Neural cell (in vitro differentiated cells): ENCODE data around the gene RC3H1.

ENCODE experiments used
- EP300 ChIP-seq: fragments of 450-650 bp; conservative IDR thresholded peaks from 2 replicates; pipeline ENCODE4 v1.6.1; 2014; ENCODE audit warnings: antibody characterized with exemption, mild to moderate bottlenecking, moderate library complexity; ENCODE audit not compliant: poor library complexity, severe bottlenecking
- POLR2AphosphoS5 ChIP-seq: IDR thresholded peaks from 2 replicates; pipeline ENCODE4 v1.6.1; 2012
- RAD21 ChIP-seq: fragments of 450-650 bp; conservative IDR thresholded peaks from 2 replicates; pipeline ENCODE4 v1.6.1; 2014; ENCODE audit warnings: antibody characterized with exemption, mild to moderate bottlenecking, moderate library complexity
- TAF1 ChIP-seq: IDR thresholded peaks from 2 replicates; pipeline ENCODE4 v1.6.1; 2012; ENCODE audit warnings: low read depth
- TF ChIP-seq, protein P1 (sequence below): fragments of 450-650 bp; IDR thresholded peaks from 2 replicates; pipeline ENCODE4 v1.5.1; 2014; ENCODE audit warnings: antibody characterized with exemption, mild to moderate bottlenecking, moderate library complexity; ENCODE audit not compliant: poor library complexity, severe bottlenecking
- TF ChIP-seq, protein P2 (sequence below): IDR thresholded peaks from 2 replicates; pipeline ENCODE4 v1.6.1; 2012; ENCODE audit warnings: borderline replicate concordance

DNA sequence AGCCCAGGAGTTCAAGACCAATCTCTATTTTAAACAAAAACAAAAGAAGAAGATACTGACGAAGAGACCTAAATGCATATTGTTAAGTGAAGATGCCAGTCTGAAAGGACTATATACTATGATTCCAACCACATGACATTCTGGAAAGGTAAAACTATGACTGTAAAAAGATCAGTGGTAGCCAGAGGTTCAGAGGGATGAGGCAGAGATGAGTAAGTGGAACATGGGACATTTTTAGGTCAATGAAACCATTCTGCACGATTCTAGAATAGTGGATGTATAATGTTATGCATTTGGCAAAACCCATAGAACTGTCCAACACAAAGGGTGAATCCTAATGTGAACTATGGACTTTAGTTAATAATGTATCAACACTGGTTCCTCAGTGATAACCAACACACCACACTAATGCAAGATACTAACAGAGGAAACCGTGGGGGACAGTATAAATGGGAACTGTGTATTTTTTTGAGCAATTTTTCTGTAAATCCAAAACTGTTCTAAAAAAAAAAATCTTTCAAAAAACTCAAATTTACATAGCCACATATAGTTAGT is 8.2 kb downstream of the RC3H1 start:
- TF ChIP-seq, protein P1, sequence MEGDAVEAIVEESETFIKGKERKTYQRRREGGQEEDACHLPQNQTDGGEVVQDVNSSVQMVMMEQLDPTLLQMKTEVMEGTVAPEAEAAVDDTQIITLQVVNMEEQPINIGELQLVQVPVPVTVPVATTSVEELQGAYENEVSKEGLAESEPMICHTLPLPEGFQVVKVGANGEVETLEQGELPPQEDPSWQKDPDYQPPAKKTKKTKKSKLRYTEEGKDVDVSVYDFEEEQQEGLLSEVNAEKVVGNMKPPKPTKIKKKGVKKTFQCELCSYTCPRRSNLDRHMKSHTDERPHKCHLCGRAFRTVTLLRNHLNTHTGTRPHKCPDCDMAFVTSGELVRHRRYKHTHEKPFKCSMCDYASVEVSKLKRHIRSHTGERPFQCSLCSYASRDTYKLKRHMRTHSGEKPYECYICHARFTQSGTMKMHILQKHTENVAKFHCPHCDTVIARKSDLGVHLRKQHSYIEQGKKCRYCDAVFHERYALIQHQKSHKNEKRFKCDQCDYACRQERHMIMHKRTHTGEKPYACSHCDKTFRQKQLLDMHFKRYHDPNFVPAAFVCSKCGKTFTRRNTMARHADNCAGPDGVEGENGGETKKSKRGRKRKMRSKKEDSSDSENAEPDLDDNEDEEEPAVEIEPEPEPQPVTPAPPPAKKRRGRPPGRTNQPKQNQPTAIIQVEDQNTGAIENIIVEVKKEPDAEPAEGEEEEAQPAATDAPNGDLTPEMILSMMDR: no peak
- TF ChIP-seq, protein P2, sequence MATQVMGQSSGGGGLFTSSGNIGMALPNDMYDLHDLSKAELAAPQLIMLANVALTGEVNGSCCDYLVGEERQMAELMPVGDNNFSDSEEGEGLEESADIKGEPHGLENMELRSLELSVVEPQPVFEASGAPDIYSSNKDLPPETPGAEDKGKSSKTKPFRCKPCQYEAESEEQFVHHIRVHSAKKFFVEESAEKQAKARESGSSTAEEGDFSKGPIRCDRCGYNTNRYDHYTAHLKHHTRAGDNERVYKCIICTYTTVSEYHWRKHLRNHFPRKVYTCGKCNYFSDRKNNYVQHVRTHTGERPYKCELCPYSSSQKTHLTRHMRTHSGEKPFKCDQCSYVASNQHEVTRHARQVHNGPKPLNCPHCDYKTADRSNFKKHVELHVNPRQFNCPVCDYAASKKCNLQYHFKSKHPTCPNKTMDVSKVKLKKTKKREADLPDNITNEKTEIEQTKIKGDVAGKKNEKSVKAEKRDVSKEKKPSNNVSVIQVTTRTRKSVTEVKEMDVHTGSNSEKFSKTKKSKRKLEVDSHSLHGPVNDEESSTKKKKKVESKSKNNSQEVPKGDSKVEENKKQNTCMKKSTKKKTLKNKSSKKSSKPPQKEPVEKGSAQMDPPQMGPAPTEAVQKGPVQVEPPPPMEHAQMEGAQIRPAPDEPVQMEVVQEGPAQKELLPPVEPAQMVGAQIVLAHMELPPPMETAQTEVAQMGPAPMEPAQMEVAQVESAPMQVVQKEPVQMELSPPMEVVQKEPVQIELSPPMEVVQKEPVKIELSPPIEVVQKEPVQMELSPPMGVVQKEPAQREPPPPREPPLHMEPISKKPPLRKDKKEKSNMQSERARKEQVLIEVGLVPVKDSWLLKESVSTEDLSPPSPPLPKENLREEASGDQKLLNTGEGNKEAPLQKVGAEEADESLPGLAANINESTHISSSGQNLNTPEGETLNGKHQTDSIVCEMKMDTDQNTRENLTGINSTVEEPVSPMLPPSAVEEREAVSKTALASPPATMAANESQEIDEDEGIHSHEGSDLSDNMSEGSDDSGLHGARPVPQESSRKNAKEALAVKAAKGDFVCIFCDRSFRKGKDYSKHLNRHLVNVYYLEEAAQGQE: no peak
- TF ChIP-seq TAF1 (no peak), RAD21 (no peak), EP300 (no peak), POLR2AphosphoS5 (no peak)
